IPS DF 6.9 (cell line): Measurements from ENCODE around the gene ZKSCAN8.
"Not testable (repeated sequence)": the region's sequence is repeated elsewhere in the genome, so short reads cannot be mapped to it uniquely, and the experiment has no call there.

ENCODE experiments used
- DNase-seq: peaks from one replicate; pipeline ENCODE4 v3.0.0-alpha.2; 2013; ENCODE audit warnings: low read depth, low spot score
- H3K27ac ChIP-seq: one replicate; pipeline ENCODE4 v1.5.1; 2013; ENCODE audit warnings: low read length, control low read depth
- H3K27me3 ChIP-seq: 2 replicates; pipeline ENCODE4 v1.6.1; 2013; ENCODE audit warnings: mild to moderate bottlenecking, low read length; ENCODE audit not compliant: control insufficient read depth, insufficient read depth
- H3K36me3 ChIP-seq: 2 replicates; pipeline ENCODE4 v1.6.1; 2013; ENCODE audit warnings: low read length; ENCODE audit not compliant: control insufficient read depth, insufficient read depth
- H3K4me1 ChIP-seq: 2 replicates; pipeline ENCODE4 v1.6.1; 2013; ENCODE audit warnings: low read length; ENCODE audit not compliant: control insufficient read depth, insufficient read depth
- H3K4me3 ChIP-seq: 2 replicates; pipeline ENCODE4 v1.5.1; 2013; ENCODE audit warnings: mild to moderate bottlenecking, low read length
- H3K9me3 ChIP-seq: 2 replicates; pipeline ENCODE4 v1.6.1; 2013; ENCODE audit warnings: low read length, inconsistent platforms; ENCODE audit not compliant: control insufficient read depth, insufficient read depth
- WGBS: extraction: QIAGEN DNeasy Blood & Tissue Kit; methylation state at CpG from one replicate; pipeline ENCODE4 v1.1.7; 2013; ENCODE audit warnings: mixed read lengths, missing lambda C conversion rate; ENCODE audit not compliant: insufficient read length, insufficient coverage; 5-methylcytosine and 5-hydroxymethylcytosine counted together

ZKSCAN8 gene

GRCh38 chr6:28121876-28122275 is 19.8 kb upstream of the ZKSCAN8 start:
- no peak overlapping the region for H3K27ac ChIP-seq
- H3K27me3 ChIP-seq: no peaks in the 10 kb centered on the region
- H3K4me3 ChIP-seq: no peak overlapping the region
- DNase-seq: no peak
- no peaks in the 10 kb centered on the region for H3K4me1 ChIP-seq
- no peaks in the 10 kb centered on the region for H3K36me3 ChIP-seq
- no peaks in the 10 kb centered on the region for H3K9me3 ChIP-seq
- no CpG with 5 or more reads among the region's 2 CpGs for WGBS

- not testable (repeated sequence) for H3K4me3 ChIP-seq, H3K9me3 ChIP-seq, H3K27me3 ChIP-seq, H3K36me3 ChIP-seq, DNase-seq, H3K27ac ChIP-seq, H3K4me1 ChIP-seq
- WGBS: no CpG with 5 or more reads among the region's 5 CpGs
Observed at GRCh38 chr6:28122283-28122682, 19.4 kb upstream of the ZKSCAN8 start.

- Histone ChIP-seq H3K4me3 (peak within 1 kb of the TSS; percentile 72), H3K36me3 (no peaks in the 10 kb centered on the region; the same call in 1 of the 2 replicates), H3K4me1 (no peaks in the 10 kb centered on the region), H3K27me3 (no peaks in the 10 kb centered on the region), H3K9me3 (no peaks in the 10 kb centered on the region), H3K27ac (no peak within 1 kb of the TSS)
- WGBS: no CpG with 5 or more reads among the region's 28 CpGs
- DNase-seq: peak; percentile 67
Observed at GRCh38 chr6:28124350-28124970, 17.2 kb upstream of the ZKSCAN8 start, which contains the start of gene ZSCAN16. Gene ZSCAN16, plus strand, starts transcription at chr6:28124609. Its CDS starts 835 bp downstream, at chr6:28125444.

GRCh38 chr6:28124971-28125353 is 16.7 kb upstream of the ZKSCAN8 start:
- peak overlapping the region; percentile 72 for H3K4me3 ChIP-seq
- H3K36me3 ChIP-seq: no peaks in the 10 kb centered on the region; the same call in 1 of the 2 replicates
- WGBS: no CpG with 5 or more reads among the region's 6 CpGs

GRCh38 chr6:28125401-28125800 is 16.3 kb upstream of the ZKSCAN8 start:
- DNase-seq: no peak
- Histone ChIP-seq H3K27me3 (no peaks in the 10 kb centered on the region), H3K9me3 (no peaks in the 10 kb centered on the region), H3K4me1 (no peaks in the 10 kb centered on the region), H3K27ac (no peak overlapping the region), H3K4me3 (no peak overlapping the region), H3K36me3 (no peaks in the 10 kb centered on the region; the same call in 1 of the 2 replicates)
- no CpG with 5 or more reads among the region's 4 CpGs for WGBS

More at GRCh38 chr6:28124971-28125353, 16.7 kb upstream of the ZKSCAN8 start:
- Histone ChIP-seq H3K27me3 (no peaks in the 10 kb centered on the region), H3K9me3 (no peaks in the 10 kb centered on the region), H3K27ac (no peak overlapping the region), H3K4me1 (no peaks in the 10 kb centered on the region)
- DNase-seq: no peak

GRCh38 chr6:28134015-28134414 is 7.7 kb upstream of the ZKSCAN8 start:
- Histone ChIP-seq H3K36me3 (no peaks in the 10 kb centered on the region), H3K27me3 (no peaks in the 10 kb centered on the region), H3K4me1 (no peaks in the 10 kb centered on the region; the same call in 1 of the 2 replicates), H3K9me3 (no peaks in the 10 kb centered on the region), H3K4me3 (no peak overlapping the region), H3K27ac (no peak overlapping the region)
- DNase-seq: no peak
- WGBS: no CpG with 5 or more reads among the region's 3 CpGs

- Histone ChIP-seq H3K4me3 (no peak overlapping the region), H3K27ac (no peak overlapping the region), H3K27me3 (no peaks in the 10 kb centered on the region), H3K4me1 (no peaks in the 10 kb centered on the region; the same call in 1 of the 2 replicates), H3K36me3 (no peaks in the 10 kb centered on the region), H3K9me3 (no peaks in the 10 kb centered on the region)
- WGBS: no CpG with 5 or more reads among the region's 1 CpG
- no peak for DNase-seq
Observed at GRCh38 chr6:28134716-28135115, 7.0 kb upstream of the ZKSCAN8 start.

GRCh38 chr6:28135393-28135792 is 6.3 kb upstream of the ZKSCAN8 start:
- Histone ChIP-seq H3K4me1 (no peaks in the 10 kb centered on the region; the same call in 1 of the 2 replicates), H3K4me3 (no peak overlapping the region), H3K27ac (no peak overlapping the region), H3K9me3 (no peaks in the 10 kb centered on the region), H3K27me3 (no peaks in the 10 kb centered on the region), H3K36me3 (no peaks in the 10 kb centered on the region)
- no CpG with 5 or more reads among the region's 3 CpGs for WGBS
- no peak for DNase-seq

- Histone ChIP-seq H3K4me3 (peak overlapping the region; percentile 86), H3K9me3 (no peaks in the 10 kb centered on the region), H3K36me3 (no peaks in the 10 kb centered on the region), H3K27me3 (no peaks in the 10 kb centered on the region), H3K27ac (no peak overlapping the region), H3K4me1 (no peaks in the 10 kb centered on the region; the same call in 1 of the 2 replicates)
- DNase-seq: peak; percentile 70
- WGBS: no CpG with 5 or more reads among the region's 58 CpGs
Observed at GRCh38 chr6:28136585-28137504, 4.8 kb upstream of the ZKSCAN8 start.

- WGBS: no CpG with 5 or more reads among the region's 6 CpGs
- Histone ChIP-seq H3K27me3 (no peaks in the 10 kb centered on the region), H3K27ac (no peak overlapping the region), H3K36me3 (no peaks in the 10 kb centered on the region), H3K9me3 (no peaks in the 10 kb centered on the region), H3K4me3 (peak overlapping the region; percentile 86; the same call in 1 of the 2 replicates), H3K4me1 (no peaks in the 10 kb centered on the region; the same call in 1 of the 2 replicates)
- no peak for DNase-seq
Observed at GRCh38 chr6:28137505-28137981, 4.1 kb upstream of the ZKSCAN8 start.
